IPS-18c (cell line): ENCODE data around the gene GGNBP2.

Experiments
- H3K4me3 ChIP-seq: 2 replicates; pipeline ENCODE4 v1.7.0; 2013; ENCODE audit warnings: low read depth, mild to moderate bottlenecking, low read length, moderate library complexity; ENCODE audit not compliant: insufficient read depth
- H3K9me3 ChIP-seq: one replicate; pipeline ENCODE4 v1.6.1; 2013; ENCODE audit warnings: mild to moderate bottlenecking, low read length, moderate library complexity; ENCODE audit not compliant: control insufficient read depth, insufficient read depth

GGNBP2 gene

GRCh38 chr17:36608794-36609497 is 64.2 kb downstream of the GGNBP2 start:
- no peaks in the 10 kb centered on the region for H3K9me3 ChIP-seq
- no peak overlapping the region for H3K4me3 ChIP-seq

DNA sequence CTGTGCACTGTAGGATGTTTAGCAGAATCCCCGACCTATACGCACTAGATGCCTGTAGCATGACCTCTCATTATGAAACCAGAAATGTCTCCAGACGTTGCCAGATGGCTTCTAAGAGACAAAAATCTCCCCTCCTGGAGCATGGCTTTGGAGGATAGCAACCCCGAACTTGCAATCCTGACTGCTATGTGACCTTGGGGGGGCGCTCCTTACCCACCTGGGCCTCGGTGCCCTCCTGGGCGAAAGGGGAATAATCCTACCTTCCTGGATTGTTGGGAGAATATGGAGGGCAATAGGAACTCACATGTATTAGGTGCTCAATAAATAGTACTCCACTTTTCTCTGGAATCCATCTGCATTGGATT is 64.8 kb downstream of the GGNBP2 start:
- H3K4me3 ChIP-seq: no peak overlapping the region
- H3K9me3 ChIP-seq: no peaks in the 10 kb centered on the region

DNA sequence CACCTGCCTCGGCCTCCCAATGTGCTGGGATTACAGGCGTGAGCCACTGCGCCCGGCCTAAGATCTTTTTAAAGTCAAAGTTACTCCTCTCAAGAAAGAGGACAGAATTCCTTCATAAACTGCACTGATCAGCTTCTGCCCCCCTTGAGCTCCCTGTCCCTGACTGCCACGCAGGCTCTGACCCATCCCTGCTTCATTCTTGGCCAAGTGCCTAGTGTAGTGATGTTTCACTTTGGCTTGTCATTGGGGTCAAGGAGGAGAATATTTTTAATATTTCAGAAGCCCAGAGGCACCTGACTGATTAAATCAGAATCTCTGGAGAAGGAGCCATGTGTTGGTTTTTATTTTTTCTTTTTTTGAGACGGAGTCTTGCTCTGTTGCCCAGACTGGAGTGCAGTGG is 65.8 kb downstream of the GGNBP2 start:
- no peak overlapping the region for H3K4me3 ChIP-seq
- no peaks in the 10 kb centered on the region for H3K9me3 ChIP-seq

DNA sequence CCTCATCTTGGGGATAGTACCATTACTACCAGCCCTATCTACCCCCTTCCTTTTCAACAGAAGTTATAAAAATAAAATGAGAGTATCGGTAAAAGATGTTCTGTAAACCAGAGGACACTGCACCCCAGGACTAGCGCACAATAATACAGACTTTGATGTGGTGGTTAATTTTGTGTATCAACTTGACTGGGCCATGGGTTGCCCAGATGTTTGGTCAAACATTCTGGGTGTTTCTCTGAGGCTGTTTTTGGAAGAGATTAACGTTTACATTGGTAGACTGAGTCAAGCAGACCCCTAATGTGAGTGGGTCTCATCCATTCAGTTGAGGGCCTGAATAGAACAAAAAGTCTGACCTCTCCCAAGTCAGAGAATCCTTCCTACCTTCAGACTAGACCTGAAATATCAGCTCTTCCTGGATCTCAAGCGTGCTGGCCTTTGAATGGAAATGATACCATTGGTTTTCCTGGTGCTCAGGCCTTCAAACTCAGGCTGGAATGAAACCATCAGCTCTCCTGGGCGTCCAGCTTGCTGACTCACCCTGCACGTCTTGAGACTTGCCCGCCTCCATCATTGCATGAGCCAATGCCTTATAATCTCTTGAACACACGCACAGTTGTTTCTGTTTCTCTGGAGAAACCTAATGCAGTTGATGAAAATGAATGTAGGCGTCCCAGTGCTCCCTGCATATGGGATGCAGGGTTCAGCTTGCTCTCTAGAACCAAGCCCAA is 66.8 kb downstream of the GGNBP2 start:
- Histone ChIP-seq H3K4me3 (no peak overlapping the region), H3K9me3 (no peaks in the 10 kb centered on the region)

GRCh38 chr17:36612323-36612722 is 67.6 kb downstream of the GGNBP2 start:
- H3K4me3 ChIP-seq: no peak overlapping the region
- no peaks in the 10 kb centered on the region for H3K9me3 ChIP-seq

DNA sequence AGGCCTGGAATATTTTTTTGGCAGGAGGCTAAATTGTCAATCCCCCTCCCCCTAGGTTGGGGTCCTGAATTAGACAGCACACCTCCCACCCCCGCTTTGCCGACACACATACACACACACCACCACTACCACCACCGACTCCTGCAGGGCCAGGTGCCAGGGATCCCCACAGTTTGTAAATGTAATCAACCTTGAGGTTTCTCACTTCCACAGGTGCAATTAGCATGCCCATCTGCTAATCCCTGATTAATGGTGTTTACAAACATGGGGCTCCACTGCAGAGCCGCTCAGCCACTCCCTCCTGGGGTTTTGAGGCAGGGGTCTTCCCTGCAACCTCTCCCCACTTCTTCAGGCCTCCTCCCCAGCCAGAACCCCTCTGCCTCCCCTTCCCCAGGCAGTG is 68.4 kb downstream of the GGNBP2 start:
- Histone ChIP-seq H3K9me3 (no peaks in the 10 kb centered on the region), H3K4me3 (no peak overlapping the region)

GRCh38 chr17:36614081-36614480 is 69.4 kb downstream of the GGNBP2 start:
- Histone ChIP-seq H3K4me3 (no peak overlapping the region), H3K9me3 (no peaks in the 10 kb centered on the region)

DNA sequence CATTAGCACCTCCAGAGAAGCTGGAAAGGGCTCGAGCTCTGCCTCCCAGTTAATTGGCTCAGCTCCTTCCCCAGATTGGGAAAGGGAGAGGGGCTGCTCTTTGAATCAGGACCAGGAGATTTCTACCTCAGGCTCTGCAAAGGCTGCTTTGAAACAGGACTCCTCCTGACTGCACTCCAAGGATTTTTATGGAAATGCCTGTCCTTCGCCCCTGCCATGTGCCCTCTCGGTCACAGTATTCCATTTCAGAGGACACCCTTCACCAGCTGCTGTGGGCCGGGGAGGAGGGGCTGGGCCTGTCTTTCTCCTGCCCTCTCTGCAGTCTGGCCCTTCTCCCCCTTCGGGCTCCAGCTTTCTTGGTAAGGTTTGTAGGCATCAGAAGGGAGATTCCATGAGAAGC is 70.2 kb downstream of the GGNBP2 start:
- H3K4me3 ChIP-seq: no peak overlapping the region
- no peaks in the 10 kb centered on the region for H3K9me3 ChIP-seq

GRCh38 chr17:36616061-36617029 is 71.6 kb downstream of the GGNBP2 start:
- no peaks in the 10 kb centered on the region for H3K9me3 ChIP-seq
- H3K4me3 ChIP-seq: no peak overlapping the region

DNA sequence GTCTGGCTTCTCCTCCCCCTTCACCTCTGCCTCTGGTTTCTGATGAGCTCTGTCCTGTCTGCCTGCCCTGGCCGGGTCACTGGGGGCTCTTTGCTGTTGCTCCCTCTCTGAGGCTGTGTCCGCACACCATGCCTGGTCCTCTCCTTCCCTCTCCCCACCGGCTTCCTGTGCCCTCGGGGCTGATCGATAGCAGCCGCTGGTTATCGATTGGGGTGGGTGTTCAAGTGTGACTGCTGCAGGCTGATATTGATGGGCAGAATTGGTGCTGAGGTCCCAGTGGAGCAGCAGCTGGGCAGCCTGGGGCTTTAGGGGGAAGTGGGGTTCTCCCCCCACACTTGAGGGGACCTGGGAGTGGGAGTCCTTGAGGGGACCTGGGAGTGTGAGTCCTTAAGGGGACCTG is 73.1 kb downstream of the GGNBP2 start:
- H3K4me3 ChIP-seq: no peak overlapping the region
- no peaks in the 10 kb centered on the region for H3K9me3 ChIP-seq

DNA sequence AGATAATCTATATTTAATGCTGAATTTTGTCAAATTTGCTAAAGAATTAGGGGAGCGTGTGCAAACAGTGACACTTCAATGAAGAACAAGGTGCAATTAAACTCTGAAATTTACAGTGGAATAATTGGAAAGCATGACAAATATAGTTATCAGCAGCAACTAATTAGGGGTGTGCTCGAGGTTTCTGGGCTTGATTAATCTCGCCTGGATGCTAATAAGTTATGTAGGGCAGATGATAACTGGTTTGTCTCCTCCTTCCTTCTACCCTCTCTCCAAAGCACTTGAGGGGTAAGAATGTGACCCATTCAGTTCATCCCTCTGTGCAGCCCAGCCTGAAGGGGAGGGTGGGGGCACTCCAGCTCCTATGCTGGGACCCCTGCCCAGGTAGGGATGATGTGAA is 78.6 kb downstream of the GGNBP2 start:
- Histone ChIP-seq H3K9me3 (no peaks in the 10 kb centered on the region), H3K4me3 (no peak overlapping the region)

DNA sequence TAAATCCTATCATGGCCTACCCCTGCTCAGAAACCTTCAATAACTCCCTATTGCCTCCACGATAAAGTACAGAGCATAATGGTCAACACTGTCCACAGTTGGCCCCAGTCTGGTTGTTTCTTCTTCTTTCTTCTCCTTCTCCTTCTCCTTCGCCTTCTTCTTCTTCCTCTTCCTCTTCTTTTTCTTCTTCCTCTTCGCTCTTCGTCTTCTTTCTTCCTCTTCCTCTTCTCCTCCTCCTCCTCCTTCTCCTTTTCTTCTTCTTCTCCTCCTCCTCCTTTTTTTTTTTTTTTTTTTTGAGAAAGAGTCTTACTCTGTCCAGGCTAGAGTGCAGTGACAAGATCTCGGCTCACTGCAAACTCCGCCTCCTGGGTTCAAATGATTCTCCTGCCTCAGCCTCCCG is 80.5 kb downstream of the GGNBP2 start:
- Histone ChIP-seq H3K9me3 (no peaks in the 10 kb centered on the region), H3K4me3 (no peak overlapping the region)

- H3K9me3 ChIP-seq: no peaks in the 10 kb centered on the region
- H3K4me3 ChIP-seq: no peak overlapping the region
Observed at GRCh38 chr17:36627101-36627500, 82.4 kb downstream of the GGNBP2 start.

GRCh38 chr17:36628576-36628975 is 83.9 kb downstream of the GGNBP2 start:
- Histone ChIP-seq H3K4me3 (no peak overlapping the region), H3K9me3 (no peaks in the 10 kb centered on the region)

- no peak overlapping the region for H3K4me3 ChIP-seq
- H3K9me3 ChIP-seq: no peaks in the 10 kb centered on the region
Observed at GRCh38 chr17:36629252-36629847, 84.6 kb downstream of the GGNBP2 start.

GRCh38 chr17:36629970-36630502 is 85.3 kb downstream of the GGNBP2 start:
- no peaks in the 10 kb centered on the region for H3K9me3 ChIP-seq
- H3K4me3 ChIP-seq: no peak overlapping the region

DNA sequence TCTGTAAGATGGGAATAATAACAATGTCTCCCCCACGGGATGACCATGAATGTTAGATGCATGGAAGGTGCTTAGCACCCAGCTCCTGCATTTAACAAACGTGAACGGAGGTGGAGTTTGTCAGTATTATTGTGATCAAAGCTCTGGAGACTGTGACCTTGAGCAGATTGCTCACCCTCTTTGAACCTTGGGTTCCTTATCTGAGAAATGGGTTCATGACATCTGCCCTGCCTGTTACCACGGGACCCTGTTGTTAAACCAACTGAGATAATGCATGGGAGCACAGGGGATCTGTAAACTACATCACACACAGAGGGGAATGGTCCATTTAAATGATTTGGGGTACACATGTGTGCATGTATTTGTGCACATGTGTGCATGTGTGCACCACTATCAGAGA is 86.3 kb downstream of the GGNBP2 start:
- H3K4me3 ChIP-seq: no peak overlapping the region
- H3K9me3 ChIP-seq: no peaks in the 10 kb centered on the region
